Measurements from ENCODE around the gene NEURL1B. TPM values are rescaled to one million over a fixed set of nuclear protein-coding genes. Genes with fewer than 3 reads are reported as not detected.

The NEURL1B gene
- polyA plus RNA-seq, 2 of the 4 experiments (the other 2 are of a cell fraction): 0.89 to 2.1 TPM

DNA sequence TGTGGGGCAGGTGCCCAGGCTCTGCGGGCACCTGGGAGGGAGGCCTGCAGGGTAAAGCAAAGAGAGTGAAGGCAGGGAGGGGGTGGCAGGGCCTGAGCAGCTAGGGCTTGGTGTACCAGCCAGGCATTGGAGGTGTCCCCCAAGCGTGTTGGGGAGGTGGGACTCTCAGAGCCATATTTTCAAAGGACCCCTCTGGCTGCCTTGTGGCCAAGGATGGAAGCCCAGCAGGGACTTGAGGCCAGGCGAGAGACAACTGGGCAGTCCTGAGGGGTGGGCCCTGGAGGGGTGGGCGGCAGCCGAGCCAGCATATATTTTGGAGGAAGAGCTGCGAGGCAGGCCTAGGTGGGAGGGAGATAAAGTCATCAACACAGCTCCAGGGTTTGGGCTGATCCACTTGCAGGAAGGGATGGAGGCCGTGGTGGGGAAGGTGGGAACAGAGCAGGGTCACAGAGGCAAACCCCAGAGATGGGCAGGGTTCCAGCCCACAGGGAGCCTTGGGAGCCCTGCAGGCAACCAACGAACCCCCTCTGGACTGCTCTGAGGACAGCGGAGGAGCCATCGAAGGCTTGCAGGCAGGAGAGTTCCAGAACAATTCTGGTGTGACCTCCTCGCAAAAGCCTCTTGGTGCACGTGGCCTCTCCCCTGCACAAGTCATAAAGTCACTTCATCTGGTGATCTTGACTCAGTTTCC lies 94.2 kb downstream of the NEURL1B start:
- FAIRE-seq (no peak), DNase-seq (ENCODE audit: low read depth in 1 of 2, low spot score in 1 of 2) (no peak), ATAC-seq (no peak)
- Histone ChIP-seq H3K9me3 (no peaks in the 10 kb centered on the region), H3K4me2 (no peak overlapping the region), H3K4me3 (no peak overlapping the region), H3K4me1 (peaks cover 30% of the 10 kb centered on the region), H3K27ac (peak overlapping the region in 1 of 2 experiments; percentile 18; a peak in 1 of 6 replicates)
- TF ChIP-seq, protein P1, sequence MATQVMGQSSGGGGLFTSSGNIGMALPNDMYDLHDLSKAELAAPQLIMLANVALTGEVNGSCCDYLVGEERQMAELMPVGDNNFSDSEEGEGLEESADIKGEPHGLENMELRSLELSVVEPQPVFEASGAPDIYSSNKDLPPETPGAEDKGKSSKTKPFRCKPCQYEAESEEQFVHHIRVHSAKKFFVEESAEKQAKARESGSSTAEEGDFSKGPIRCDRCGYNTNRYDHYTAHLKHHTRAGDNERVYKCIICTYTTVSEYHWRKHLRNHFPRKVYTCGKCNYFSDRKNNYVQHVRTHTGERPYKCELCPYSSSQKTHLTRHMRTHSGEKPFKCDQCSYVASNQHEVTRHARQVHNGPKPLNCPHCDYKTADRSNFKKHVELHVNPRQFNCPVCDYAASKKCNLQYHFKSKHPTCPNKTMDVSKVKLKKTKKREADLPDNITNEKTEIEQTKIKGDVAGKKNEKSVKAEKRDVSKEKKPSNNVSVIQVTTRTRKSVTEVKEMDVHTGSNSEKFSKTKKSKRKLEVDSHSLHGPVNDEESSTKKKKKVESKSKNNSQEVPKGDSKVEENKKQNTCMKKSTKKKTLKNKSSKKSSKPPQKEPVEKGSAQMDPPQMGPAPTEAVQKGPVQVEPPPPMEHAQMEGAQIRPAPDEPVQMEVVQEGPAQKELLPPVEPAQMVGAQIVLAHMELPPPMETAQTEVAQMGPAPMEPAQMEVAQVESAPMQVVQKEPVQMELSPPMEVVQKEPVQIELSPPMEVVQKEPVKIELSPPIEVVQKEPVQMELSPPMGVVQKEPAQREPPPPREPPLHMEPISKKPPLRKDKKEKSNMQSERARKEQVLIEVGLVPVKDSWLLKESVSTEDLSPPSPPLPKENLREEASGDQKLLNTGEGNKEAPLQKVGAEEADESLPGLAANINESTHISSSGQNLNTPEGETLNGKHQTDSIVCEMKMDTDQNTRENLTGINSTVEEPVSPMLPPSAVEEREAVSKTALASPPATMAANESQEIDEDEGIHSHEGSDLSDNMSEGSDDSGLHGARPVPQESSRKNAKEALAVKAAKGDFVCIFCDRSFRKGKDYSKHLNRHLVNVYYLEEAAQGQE (IDR thresholded peaks at IDR 0.05): no peak
- no peak for TF ChIP-seq JUNB (IDR thresholded peaks at IDR 0.05)
- ChIA-PET POLR2A (interaction anchor here (0.6 kb wide), 2 partner anchors 32 to 37 kb away, joined by 3 read pairs; no protein-coding TSS in a partner anchor), CTCF (interaction anchor here (1.6 to 5.8 kb wide), 4 partner anchors 12 to 196 kb away, joined by 6 to 31 read pairs (median 21); no protein-coding TSS in a partner anchor)
- 90% methylated on average over 10 of the region's 12 CpGs for WGBS (ENCODE audit: missing lambda C conversion rate)

DNA sequence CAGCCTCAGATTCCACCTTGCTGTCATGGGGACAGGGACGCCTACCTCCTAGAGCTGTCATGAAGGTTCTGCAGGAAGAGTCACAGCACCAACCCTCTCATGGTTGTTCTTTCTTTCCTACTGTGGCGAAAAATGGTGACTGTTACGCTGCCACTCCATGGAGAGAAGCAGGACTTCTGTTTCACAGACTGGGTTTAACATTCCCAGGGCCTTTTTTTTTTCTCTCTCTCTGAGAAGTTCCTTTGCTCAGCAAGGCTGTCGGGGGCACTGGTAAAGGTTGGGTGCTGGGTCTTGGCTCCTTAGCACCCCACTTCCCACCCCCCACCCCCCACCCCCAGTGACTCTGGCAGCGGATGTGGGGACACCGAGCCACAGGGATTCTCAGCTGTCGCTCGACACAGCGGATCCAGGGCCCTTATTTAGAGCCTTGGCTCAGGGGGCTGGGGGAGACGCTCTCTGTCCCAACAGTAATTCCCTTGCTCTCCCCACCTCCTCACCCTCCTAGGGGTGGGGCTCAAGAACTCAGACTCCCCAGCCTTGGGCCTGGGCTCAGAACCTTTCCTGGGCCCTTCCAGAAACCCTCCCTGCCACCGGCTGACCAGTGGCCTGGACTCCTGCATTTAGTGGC lies 95.6 kb downstream of the NEURL1B start:
- TF ChIP-seq SREBF2 (IDR thresholded peaks at IDR 0.05) (no peak), MYC (IDR thresholded peaks at IDR 0.05; ENCODE audit: borderline replicate concordance, low read length) (no peak), TP53 (CRISPR knock-in tag; IDR thresholded peaks at IDR 0.05) (no peak), HDAC2 (IDR thresholded peaks at IDR 0.05) (no peak), HOXB13 (CRISPR knock-in tag; IDR thresholded peaks at IDR 0.05; ENCODE audit: low read depth) (no peak), POLR2AphosphoS2 (conservative IDR thresholded peaks at IDR 0.05; ENCODE audit: low read length) (no peak), FOSB (CRISPR knock-in tag; IDR thresholded peaks at IDR 0.05) (no peak), CHD4 (IDR thresholded peaks at IDR 0.05; ENCODE audit: borderline replicate concordance) (no peak), MAZ (IDR thresholded peaks at IDR 0.05; ENCODE audit: borderline replicate concordance, low read depth, low read length) (no peak), RCOR1 (IDR thresholded peaks at IDR 0.05; ENCODE audit: low read depth, low read length) (no peak), GATA3 (IDR thresholded peaks at IDR 0.05; ENCODE audit: borderline replicate concordance) (no peak), TFCP2L1 (CRISPR knock-in tag; IDR thresholded peaks at IDR 0.05) (no peak), EHF (CRISPR knock-in tag; IDR thresholded peaks at IDR 0.05) (no peak)
- TF ChIP-seq, protein P2, sequence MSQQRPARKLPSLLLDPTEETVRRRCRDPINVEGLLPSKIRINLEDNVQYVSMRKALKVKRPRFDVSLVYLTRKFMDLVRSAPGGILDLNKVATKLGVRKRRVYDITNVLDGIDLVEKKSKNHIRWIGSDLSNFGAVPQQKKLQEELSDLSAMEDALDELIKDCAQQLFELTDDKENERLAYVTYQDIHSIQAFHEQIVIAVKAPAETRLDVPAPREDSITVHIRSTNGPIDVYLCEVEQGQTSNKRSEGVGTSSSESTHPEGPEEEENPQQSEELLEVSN (IDR thresholded peaks at IDR 0.05; ENCODE audit: borderline replicate concordance, low read depth): no peak
- TF ChIP-seq, protein P3, sequence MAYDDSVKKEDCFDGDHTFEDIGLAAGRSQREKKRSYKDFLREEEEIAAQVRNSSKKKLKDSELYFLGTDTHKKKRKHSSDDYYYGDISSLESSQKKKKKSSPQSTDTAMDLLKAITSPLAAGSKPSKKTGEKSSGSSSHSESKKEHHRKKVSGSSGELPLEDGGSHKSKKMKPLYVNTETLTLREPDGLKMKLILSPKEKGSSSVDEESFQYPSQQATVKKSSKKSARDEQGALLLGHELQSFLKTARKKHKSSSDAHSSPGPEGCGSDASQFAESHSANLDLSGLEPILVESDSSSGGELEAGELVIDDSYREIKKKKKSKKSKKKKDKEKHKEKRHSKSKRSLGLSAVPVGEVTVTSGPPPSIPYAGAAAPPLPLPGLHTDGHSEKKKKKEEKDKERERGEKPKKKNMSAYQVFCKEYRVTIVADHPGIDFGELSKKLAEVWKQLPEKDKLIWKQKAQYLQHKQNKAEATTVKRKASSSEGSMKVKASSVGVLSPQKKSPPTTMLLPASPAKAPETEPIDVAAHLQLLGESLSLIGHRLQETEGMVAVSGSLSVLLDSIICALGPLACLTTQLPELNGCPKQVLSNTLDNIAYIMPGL (CRISPR knock-in tag; IDR thresholded peaks at IDR 0.05; ENCODE audit: borderline replicate concordance): no peak
- WGBS (ENCODE audit: missing lambda C conversion rate): 80% methylated on average over 10 of the region's 11 CpGs
- DNase-seq (ENCODE audit: low read depth in 1 of 2, low spot score in 1 of 2): no peak
- H3K27ac ChIP-seq: peak overlapping the region; percentile 36 to 77; a peak in 4 of 6 replicates
- no peak overlapping the region for H3K4me3 ChIP-seq
- H3K4me2 ChIP-seq: peak overlapping the region; percentile 21; the same call in 1 of the 3 replicates
- H3K4me1 ChIP-seq: peaks cover 33% of the 10 kb centered on the region
- ChIA-PET POLR2A (no interaction called here), CTCF (interaction anchor here (0.5 to 5.8 kb wide), 2 partner anchors 20 to 121 kb away, joined by 3 to 31 read pairs; no protein-coding TSS in a partner anchor)
- peak; percentile 28; a peak in 3 of 6 replicates for ATAC-seq
- H3K9me3 ChIP-seq: no peaks in the 10 kb centered on the region
- FAIRE-seq: no peak

Data from A549 (cell line).